Loucy (cell line): Measurements from ENCODE around the gene EIF3A.
A peak's percentile ranks its signal among the peaks of the same experiment; 100 is the strongest.

Source experiments
- H2AFZ ChIP-seq: fragments of 200-600 bp; sonication (generic); 2 replicates; pipeline ENCODE4 v1.6.0; 2016; ENCODE audit warnings: antibody characterized with exemption, mild to moderate bottlenecking, low read length, moderate library complexity
- H3F3A ChIP-seq: fragments of 200-600 bp; 2 replicates; pipeline ENCODE4 v1.6.0; 2016; ENCODE audit warnings: antibody characterized with exemption, low read depth, mild to moderate bottlenecking
- H3K27me3 ChIP-seq: fragments of 200-600 bp; sonication (generic); 2 replicates; pipeline ENCODE4 v1.6.1; 2014; ENCODE audit warnings: low read length, mild to moderate bottlenecking; ENCODE audit not compliant: insufficient read depth, poor library complexity, severe bottlenecking
- H3K36me3 ChIP-seq: fragments of 200-600 bp; sonication (generic); 2 replicates; pipeline ENCODE4 v1.6.1; 2016; ENCODE audit warnings: low read length; ENCODE audit not compliant: insufficient read depth
- H3K4me1 ChIP-seq: fragments of 200-600 bp; sonication (generic); 2 replicates; pipeline ENCODE4 v1.5.1; 2014; ENCODE audit warnings: low read length, mild to moderate bottlenecking; ENCODE audit not compliant: insufficient read depth, poor library complexity, severe bottlenecking
- H3K4me2 ChIP-seq: fragments of 200-600 bp; sonication (generic); 2 replicates; pipeline ENCODE4 v1.6.0; 2014; ENCODE audit warnings: antibody characterized with exemption, low read length, low read depth, mild to moderate bottlenecking; ENCODE audit not compliant: poor library complexity, severe bottlenecking
- H3K4me3 ChIP-seq: fragments of 200-600 bp; sonication (generic); 2 replicates; pipeline ENCODE4 v1.5.1; 2014; ENCODE audit warnings: low read length, mild to moderate bottlenecking, mixed read lengths; ENCODE audit not compliant: poor library complexity, severe bottlenecking
- H3K79me2 ChIP-seq: fragments of 200-600 bp; sonication (generic); 2 replicates; pipeline ENCODE4 v1.6.1; 2014; ENCODE audit warnings: low read length; ENCODE audit not compliant: insufficient read depth
- H3K9ac ChIP-seq: fragments of 200-600 bp; sonication (generic); 2 replicates; pipeline ENCODE4 v1.6.0; 2014; ENCODE audit warnings: mild to moderate bottlenecking, low read depth, low read length, moderate library complexity; ENCODE audit not compliant: poor library complexity, severe bottlenecking
- H3K9me2 ChIP-seq: fragments of 200-600 bp; sonication (generic); replicated peaks from 2 replicates; pipeline ENCODE4 v1.6.1; 2016; ENCODE audit warnings: low read depth, low read length, mixed read lengths
- H3K9me3 ChIP-seq: fragments of 200-600 bp; sonication (generic); 2 replicates; pipeline ENCODE4 v1.6.1; 2014; ENCODE audit warnings: mild to moderate bottlenecking, antibody characterized with exemption, low read length, low read depth; ENCODE audit not compliant: insufficient read depth
- H4K20me1 ChIP-seq: fragments of 200-600 bp; sonication (generic); 2 replicates; pipeline ENCODE4 v1.6.0; 2014; ENCODE audit warnings: antibody characterized with exemption, low read length, mild to moderate bottlenecking; ENCODE audit not compliant: insufficient read depth, poor library complexity, severe bottlenecking
- CTCF ChIP-seq: fragments of 200-600 bp; sonication (generic); conservative IDR thresholded peaks from 2 replicates; pipeline ENCODE4 v1.5.1; 2014; ENCODE audit warnings: mild to moderate bottlenecking, antibody characterized with exemption, low read length
- EZH2phosphoT487 ChIP-seq: fragments of 200-600 bp; IDR thresholded peaks from 2 replicates; pipeline ENCODE4 v1.6.1; 2018; ENCODE audit warnings: antibody characterized with exemption, mild to moderate bottlenecking, moderate library complexity, borderline replicate concordance

The EIF3A gene

GRCh38 chr10:119120875-119121274, 40.3 kb upstream of the EIF3A start:
- Histone ChIP-seq H3K36me3 (no peaks in the 10 kb centered on the region), H3F3A (no peaks in the 10 kb centered on the region), H3K79me2 (no peaks in the 10 kb centered on the region), H3K27me3 (no peaks in the 10 kb centered on the region), H3K4me2 (peak overlapping the region; percentile 54), H2AFZ (no peak overlapping the region), H3K9ac (no peak overlapping the region), H3K9me3 (no peaks in the 10 kb centered on the region), H3K4me1 (peaks cover 7% of the 10 kb centered on the region), H3K9me2 (no peaks in the 10 kb centered on the region), H3K4me3 (no peak overlapping the region), H4K20me1 (no peaks in the 10 kb centered on the region)
- TF ChIP-seq EZH2phosphoT487 (no peak), CTCF (no peak)

- no peaks in the 10 kb centered on the region for H3K9me2 ChIP-seq
- H2AFZ ChIP-seq = no peak overlapping the region
- H3K36me3 ChIP-seq = no peaks in the 10 kb centered on the region
- H4K20me1 ChIP-seq = no peaks in the 10 kb centered on the region
- H3F3A ChIP-seq = no peaks in the 10 kb centered on the region
- H3K4me1 ChIP-seq = peaks cover 7% of the 10 kb centered on the region
- H3K4me2 ChIP-seq = peak overlapping the region; percentile 54
- peak overlapping the region; percentile 6 for H3K4me3 ChIP-seq
- no peaks in the 10 kb centered on the region for H3K9me3 ChIP-seq
- H3K27me3 ChIP-seq = no peaks in the 10 kb centered on the region
- TF ChIP-seq CTCF (no peak), EZH2phosphoT487 (no peak)
- H3K9ac ChIP-seq = no peak overlapping the region
- no peaks in the 10 kb centered on the region for H3K79me2 ChIP-seq
Measured at GRCh38 chr10:119120413-119120867, 39.8 kb upstream of the EIF3A start.

DNA sequence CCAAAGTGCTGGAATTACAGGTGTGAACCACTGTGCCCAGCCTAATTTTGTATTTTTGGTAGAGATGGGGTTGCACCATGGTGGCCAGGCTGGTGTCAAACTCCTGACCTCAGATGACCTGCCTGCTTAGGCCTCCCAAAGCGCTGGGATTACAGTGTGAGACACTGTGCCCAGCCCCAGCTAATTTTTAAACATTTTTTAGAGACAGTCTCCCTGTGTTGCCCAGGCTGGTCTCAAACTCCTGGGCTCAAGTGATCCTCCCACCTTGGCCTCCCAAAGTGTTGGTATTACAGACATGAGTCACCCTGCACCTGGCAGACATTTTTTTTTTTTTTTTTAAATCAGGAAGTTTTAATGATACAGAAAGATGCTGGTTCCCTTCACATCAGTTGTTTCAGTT, 38.8 kb upstream of the EIF3A start:
- H2AFZ ChIP-seq = no peak overlapping the region
- H3K4me2 ChIP-seq = no peak overlapping the region
- H3K9ac ChIP-seq = no peak overlapping the region
- no peaks in the 10 kb centered on the region for H3K27me3 ChIP-seq
- H3K9me2 ChIP-seq = no peaks in the 10 kb centered on the region
- no peaks in the 10 kb centered on the region for H4K20me1 ChIP-seq
- H3K4me1 ChIP-seq = peaks cover 12% of the 10 kb centered on the region
- H3F3A ChIP-seq = no peaks in the 10 kb centered on the region
- no peaks in the 10 kb centered on the region for H3K36me3 ChIP-seq
- TF ChIP-seq CTCF = no peak
- no peak for TF ChIP-seq EZH2phosphoT487
- H3K4me3 ChIP-seq = no peak overlapping the region
- H3K9me3 ChIP-seq = no peaks in the 10 kb centered on the region
- H3K79me2 ChIP-seq = no peaks in the 10 kb centered on the region
